ENCODE measurements around the gene ARHGAP45. TPM values are rescaled to one million over a fixed set of nuclear protein-coding genes. Genes with fewer than 3 reads are reported as not detected.
A peak's percentile ranks its signal among the peaks of the same experiment; 100 is the strongest.

Gene ARHGAP45
- polyA plus RNA-seq, 2 donors: 8.9 to 17.7 TPM

DNA sequence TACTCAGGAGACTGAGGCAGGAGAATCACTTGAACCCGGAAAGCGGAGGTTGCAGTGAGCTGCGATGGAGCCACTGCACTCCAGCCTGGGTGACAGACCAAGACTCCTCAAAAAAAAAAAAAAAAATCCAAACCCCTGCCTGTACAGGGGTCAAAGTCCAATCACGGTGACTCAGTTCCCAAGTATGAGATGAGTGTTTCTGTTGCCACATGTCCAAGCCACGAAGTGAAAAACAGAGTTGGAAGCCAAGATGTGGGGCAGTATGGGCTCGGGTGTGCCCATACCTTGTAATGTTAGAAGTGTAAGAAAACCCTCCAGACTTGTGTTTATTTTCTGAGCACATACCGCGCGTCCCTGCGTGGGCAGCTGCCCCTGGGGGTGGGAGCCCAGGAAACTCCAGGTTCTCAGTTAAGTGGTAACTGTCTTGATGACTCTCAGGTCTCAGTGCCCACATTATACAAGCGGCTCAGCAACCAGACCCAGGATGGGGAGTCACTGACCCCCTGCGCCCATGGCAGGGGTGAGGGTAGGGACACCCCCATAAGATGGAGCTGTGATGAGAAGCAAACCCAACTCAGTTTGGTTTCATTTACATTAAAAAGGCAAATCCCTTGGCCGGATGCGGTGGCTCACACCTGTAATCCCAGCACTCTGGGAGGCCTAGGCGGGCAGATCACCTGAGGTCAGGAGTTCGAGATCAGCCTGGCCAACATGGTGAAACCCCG lies 35.6 kb downstream of the ARHGAP45 start:
- Histone ChIP-seq H3K27ac (ENCODE audit: low read depth in 2 of 2, low read length in 1 of 2) (peak overlapping the region; percentile 93 to 99), H3K36me3 (ENCODE audit: control insufficient read depth in 2 of 2, insufficient read depth in 2 of 2, low read length in 1 of 2) (peaks cover 5 to 15% of the 10 kb centered on the region in 2 donors), H3K4me3 (ENCODE audit: low read depth in 1 of 2, low read length in 2 of 2) (no peak overlapping the region), H3K27me3 (ENCODE audit: control insufficient read depth in 1 of 2, insufficient read depth in 2 of 2, low read length in 2 of 2) (no peaks in the 10 kb centered on the region), H3K9me3 (ENCODE audit: control insufficient read depth in 2 of 2, insufficient read depth in 1 of 2, low read depth in 1 of 2, low read length in 1 of 2) (no peaks in the 10 kb centered on the region), H3K4me1 (ENCODE audit: control insufficient read depth in 2 of 2, insufficient read depth in 2 of 2, low read length in 1 of 2) (peaks cover 8 to 29% of the 10 kb centered on the region in 2 donors)
- WGBS, 2 donors: 30 to 42% methylated on average over 17 of the region's 17 CpGs

DNA sequence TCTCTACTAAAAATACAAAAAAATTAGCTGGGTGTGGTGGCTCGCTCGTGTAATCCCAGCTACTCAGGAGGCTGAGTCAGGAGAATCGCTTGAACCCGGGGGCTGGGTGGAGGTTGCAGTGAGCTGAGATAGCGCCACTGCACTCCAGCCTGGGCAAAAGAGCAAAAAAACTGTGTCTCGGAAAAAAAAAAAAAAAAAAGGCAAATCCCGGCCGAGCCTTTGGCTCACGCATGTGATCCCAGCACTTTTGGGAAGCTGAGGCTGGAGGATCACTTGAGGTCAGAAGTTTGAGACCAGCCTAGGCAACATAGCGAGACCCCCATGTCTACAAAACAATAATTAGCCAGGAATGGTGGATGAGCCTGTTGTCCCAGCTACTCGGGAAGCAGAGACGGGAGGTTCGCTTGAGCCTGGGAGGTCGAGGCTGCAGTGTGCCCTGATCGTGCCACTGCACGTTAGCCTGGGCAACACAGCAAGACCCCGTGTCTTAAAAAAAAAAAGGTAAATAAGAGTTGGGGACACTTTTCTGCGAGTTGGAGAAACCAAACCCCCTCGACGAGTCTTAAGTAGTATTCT lies 36.3 kb downstream of the ARHGAP45 start:
- Histone ChIP-seq H3K4me1 (ENCODE audit: control insufficient read depth in 2 of 2, insufficient read depth in 2 of 2, low read length in 1 of 2) (peaks cover 8 to 29% of the 10 kb centered on the region in 2 donors), H3K27ac (ENCODE audit: low read depth in 2 of 2, low read length in 1 of 2) (peak overlapping the region; percentile 93 to 99), H3K36me3 (ENCODE audit: control insufficient read depth in 2 of 2, insufficient read depth in 2 of 2, low read length in 1 of 2) (peaks cover 5 to 16% of the 10 kb centered on the region in 2 donors), H3K27me3 (ENCODE audit: control insufficient read depth in 1 of 2, insufficient read depth in 2 of 2, low read length in 2 of 2) (no peaks in the 10 kb centered on the region), H3K9me3 (ENCODE audit: control insufficient read depth in 2 of 2, insufficient read depth in 1 of 2, low read depth in 1 of 2, low read length in 1 of 2) (no peaks in the 10 kb centered on the region), H3K4me3 (ENCODE audit: low read depth in 1 of 2, low read length in 2 of 2) (no peak overlapping the region)
- 19 to 23% methylated on average over 20 of the region's 20 CpGs for WGBS, 2 donors

DNA sequence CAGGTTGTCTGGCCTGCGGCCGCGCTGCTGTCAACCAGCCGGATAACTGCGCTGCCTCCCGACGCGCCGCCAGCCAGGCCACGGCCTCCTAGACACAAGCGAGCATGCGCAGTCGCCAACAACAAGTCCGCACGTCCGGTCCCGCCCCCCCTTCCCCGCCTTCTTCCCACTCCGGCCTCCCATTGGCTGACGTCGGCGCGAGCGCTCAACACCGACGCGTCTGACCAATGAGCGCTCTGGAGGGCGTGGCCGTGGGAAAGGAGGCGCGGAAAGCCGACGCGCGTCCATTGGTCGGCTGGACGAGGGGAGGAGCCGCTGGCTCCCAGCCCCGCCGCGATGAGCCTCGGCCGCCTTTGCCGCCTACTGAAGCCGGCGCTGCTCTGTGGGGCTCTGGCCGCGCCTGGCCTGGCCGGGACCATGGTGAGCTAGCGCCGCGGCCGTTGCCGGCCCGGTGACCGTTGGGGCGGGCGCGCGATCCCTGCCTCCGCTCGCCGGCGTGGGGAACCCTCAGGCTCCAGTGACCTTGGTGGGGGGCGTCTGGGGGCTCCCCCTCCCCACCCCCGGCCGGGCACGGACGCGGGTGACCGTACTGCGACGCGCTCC lies 36.8 kb downstream of the ARHGAP45 start, which contains the start of gene GPX4:
Gene GPX4, plus strand, starts transcription at position 287 of the 603 bp plus-strand sequence. Its CDS starts 50 bp downstream, at position 337.
- 0 to 1% methylated on average over 45 to 75 of the region's 75 CpGs for WGBS, 2 donors
- Histone ChIP-seq H3K4me1 (ENCODE audit: control insufficient read depth in 2 of 2, insufficient read depth in 2 of 2, low read length in 1 of 2) (peaks cover 8 to 27% of the 10 kb centered on the region in 2 donors), H3K4me3 (ENCODE audit: low read depth in 1 of 2, low read length in 2 of 2) (peak within 1 kb of the TSS; percentile 60 to 61), H3K27ac (ENCODE audit: low read depth in 2 of 2, low read length in 1 of 2) (peak within 1 kb of the TSS; percentile 93 to 99), H3K36me3 (ENCODE audit: control insufficient read depth in 2 of 2, insufficient read depth in 2 of 2, low read length in 1 of 2) (peaks cover 5 to 21% of the 10 kb centered on the region in 2 donors), H3K27me3 (ENCODE audit: control insufficient read depth in 1 of 2, insufficient read depth in 2 of 2, low read length in 2 of 2) (no peaks in the 10 kb centered on the region), H3K9me3 (ENCODE audit: control insufficient read depth in 2 of 2, insufficient read depth in 1 of 2, low read depth in 1 of 2, low read length in 1 of 2) (no peaks in the 10 kb centered on the region)

DNA sequence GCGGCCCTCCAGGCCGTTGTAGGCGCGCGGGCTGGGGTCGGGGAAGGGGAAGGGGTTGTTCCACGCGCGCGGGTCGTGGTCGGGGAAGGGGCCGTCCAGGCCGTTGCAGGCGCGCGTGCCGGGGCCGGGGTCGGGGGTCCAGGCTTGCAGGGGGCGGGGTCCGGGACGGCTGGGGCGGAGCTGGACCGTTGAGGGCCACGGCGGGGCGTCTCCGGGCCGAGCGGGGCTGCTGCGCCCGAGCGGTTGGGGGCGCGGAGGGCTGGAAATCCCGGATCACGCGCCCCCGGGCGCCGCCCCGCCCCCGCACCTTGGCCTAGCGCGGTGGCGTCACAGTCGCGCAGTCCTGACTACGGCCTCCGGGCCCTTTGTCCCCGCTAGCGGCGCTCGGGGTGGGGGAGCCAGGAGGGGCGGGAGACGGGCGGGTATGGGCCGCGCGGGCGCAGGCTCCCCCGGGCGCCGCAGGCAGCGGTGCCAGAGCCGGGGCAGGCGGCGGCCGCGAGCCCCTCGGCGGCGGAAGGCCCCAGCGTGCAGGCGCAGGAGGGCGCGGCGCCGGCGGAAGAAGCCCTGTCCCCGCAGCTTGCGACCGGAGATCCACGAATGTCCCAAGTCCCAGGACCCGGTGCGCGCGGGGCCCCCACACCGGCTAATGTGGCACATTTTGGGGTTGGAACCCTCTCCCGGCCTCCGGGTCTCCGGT lies 37.5 kb downstream of the ARHGAP45 start:
- 0 to 1% methylated on average over 52 to 93 of the region's 93 CpGs for WGBS, 2 donors

DNA sequence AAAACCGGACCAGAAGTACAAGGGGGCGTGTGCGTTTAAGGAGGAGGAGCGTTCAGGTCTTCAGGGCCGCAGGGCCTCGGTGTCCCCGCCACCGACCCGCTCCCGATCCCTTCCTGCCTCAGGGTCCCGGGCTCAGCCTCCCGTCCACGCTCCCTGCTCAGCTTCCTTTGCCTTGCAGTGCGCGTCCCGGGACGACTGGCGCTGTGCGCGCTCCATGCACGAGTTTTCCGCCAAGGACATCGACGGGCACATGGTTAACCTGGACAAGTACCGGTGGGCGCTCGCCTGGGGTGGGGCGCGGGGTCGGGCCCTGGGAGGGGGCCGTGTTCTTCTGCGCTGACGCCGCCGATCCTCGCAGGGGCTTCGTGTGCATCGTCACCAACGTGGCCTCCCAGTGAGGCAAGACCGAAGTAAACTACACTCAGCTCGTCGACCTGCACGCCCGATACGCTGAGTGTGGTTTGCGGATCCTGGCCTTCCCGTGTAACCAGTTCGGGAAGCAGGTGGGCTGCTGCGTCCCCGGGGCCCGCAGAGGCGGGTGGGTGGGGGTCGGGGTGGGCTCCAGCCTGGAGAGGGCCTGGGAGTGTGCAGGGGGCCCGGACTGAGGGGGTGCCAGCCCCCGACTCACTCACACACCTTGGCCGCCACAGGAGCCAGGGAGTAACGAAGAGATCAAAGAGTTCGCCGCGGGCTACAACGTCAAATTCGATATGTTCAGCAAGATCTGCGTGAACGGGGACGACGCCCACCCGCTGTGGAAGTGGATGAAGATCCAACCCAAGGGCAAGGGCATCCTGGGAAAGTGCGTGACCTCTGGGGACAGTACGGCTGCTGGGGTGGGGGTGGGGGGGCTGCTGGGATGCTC lies 38.3 kb downstream of the ARHGAP45 start:
- Histone ChIP-seq H3K4me3 (ENCODE audit: low read depth in 1 of 2, low read length in 2 of 2) (peak overlapping the region; percentile 60 to 61), H3K27me3 (ENCODE audit: control insufficient read depth in 1 of 2, insufficient read depth in 2 of 2, low read length in 2 of 2) (no peaks in the 10 kb centered on the region), H3K36me3 (ENCODE audit: control insufficient read depth in 2 of 2, insufficient read depth in 2 of 2, low read length in 1 of 2) (peaks cover 5 to 34% of the 10 kb centered on the region in 2 donors), H3K4me1 (ENCODE audit: control insufficient read depth in 2 of 2, insufficient read depth in 2 of 2, low read length in 1 of 2) (peaks cover 6 to 23% of the 10 kb centered on the region in 2 donors), H3K9me3 (ENCODE audit: control insufficient read depth in 2 of 2, insufficient read depth in 1 of 2, low read depth in 1 of 2, low read length in 1 of 2) (no peaks in the 10 kb centered on the region), H3K27ac (ENCODE audit: low read depth in 2 of 2, low read length in 1 of 2) (peak overlapping the region; percentile 93 to 98)
- WGBS, 2 donors: 18 to 25% methylated on average over 62 to 69 of the region's 69 CpGs

More for the DNA sequence above, 37.5 kb downstream of the ARHGAP45 start:
- Histone ChIP-seq H3K27ac (ENCODE audit: low read depth in 2 of 2, low read length in 1 of 2) (peak overlapping the region; percentile 93 to 98), H3K4me3 (ENCODE audit: low read depth in 1 of 2, low read length in 2 of 2) (peak overlapping the region; percentile 60 to 61), H3K4me1 (ENCODE audit: control insufficient read depth in 2 of 2, insufficient read depth in 2 of 2, low read length in 1 of 2) (peaks cover 6 to 22% of the 10 kb centered on the region in 2 donors), H3K27me3 (ENCODE audit: control insufficient read depth in 1 of 2, insufficient read depth in 2 of 2, low read length in 2 of 2) (no peaks in the 10 kb centered on the region), H3K36me3 (ENCODE audit: control insufficient read depth in 2 of 2, insufficient read depth in 2 of 2, low read length in 1 of 2) (peaks cover 5 to 27% of the 10 kb centered on the region in 2 donors), H3K9me3 (ENCODE audit: control insufficient read depth in 2 of 2, insufficient read depth in 1 of 2, low read depth in 1 of 2, low read length in 1 of 2) (no peaks in the 10 kb centered on the region)

DNA sequence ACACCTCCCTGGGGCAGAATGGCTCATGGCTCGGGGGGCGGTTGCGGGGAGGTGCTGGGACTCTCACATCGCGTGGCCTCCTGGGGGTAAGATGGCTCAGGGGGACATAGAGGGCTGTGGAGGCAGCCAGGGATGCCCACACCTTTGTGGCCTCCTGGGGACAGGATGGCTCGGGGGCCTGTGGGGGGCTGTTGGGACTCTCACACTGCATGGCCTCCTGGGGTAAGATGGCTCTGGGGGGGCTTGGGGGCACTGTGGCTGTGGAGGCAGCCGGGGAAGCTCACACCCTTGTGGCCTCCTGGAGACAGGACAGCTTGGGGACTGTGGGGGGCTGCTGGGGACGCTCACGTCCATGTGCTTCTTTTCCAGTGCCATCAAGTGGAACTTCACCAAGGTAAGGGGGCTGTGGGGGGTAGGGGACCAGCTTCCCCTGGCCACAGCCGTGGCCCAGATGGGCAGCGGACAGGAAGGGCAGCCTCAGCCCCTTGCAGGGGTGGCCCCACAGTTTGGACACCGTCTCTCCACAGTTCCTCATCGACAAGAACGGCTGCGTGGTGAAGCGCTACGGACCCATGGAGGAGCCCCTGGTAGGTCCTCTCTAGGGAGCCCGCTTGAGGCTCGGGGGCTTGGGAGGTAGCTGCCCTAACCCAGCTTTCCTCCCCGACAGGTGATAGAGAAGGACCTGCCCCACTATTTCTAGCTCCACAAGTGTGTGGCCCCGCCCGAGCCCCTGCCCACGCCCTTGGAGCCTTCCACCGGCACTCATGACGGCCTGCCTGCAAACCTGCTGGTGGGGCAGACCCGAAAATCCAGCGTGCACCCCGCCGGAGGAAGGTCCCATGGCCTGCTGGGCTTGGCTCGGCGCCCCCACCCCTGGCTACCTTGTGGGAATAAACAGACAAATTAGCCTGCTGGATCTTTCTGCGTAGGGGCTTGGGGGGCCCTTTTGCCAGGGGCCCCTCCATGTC lies 39.2 kb downstream of the ARHGAP45 start:
- no peak overlapping the region for H3K4me3 ChIP-seq (ENCODE audit: low read depth in 1 of 2, low read length in 2 of 2)
- no peaks in the 10 kb centered on the region for H3K9me3 ChIP-seq (ENCODE audit: control insufficient read depth in 2 of 2, insufficient read depth in 1 of 2, low read depth in 1 of 2, low read length in 1 of 2)
- peaks cover 7 to 43% of the 10 kb centered on the region in 2 donors for H3K36me3 ChIP-seq (ENCODE audit: control insufficient read depth in 2 of 2, insufficient read depth in 2 of 2, low read length in 1 of 2)
- WGBS, 2 donors: 68 to 75% methylated on average over 29 to 32 of the region's 32 CpGs
- peaks cover 6 to 24% of the 10 kb centered on the region in 2 donors for H3K4me1 ChIP-seq (ENCODE audit: control insufficient read depth in 2 of 2, insufficient read depth in 2 of 2, low read length in 1 of 2)
- peak overlapping the region; percentile 93 to 98 for H3K27ac ChIP-seq (ENCODE audit: low read depth in 2 of 2, low read length in 1 of 2)
- no peaks in the 10 kb centered on the region for H3K27me3 ChIP-seq (ENCODE audit: control insufficient read depth in 1 of 2, insufficient read depth in 2 of 2, low read length in 2 of 2)

DNA sequence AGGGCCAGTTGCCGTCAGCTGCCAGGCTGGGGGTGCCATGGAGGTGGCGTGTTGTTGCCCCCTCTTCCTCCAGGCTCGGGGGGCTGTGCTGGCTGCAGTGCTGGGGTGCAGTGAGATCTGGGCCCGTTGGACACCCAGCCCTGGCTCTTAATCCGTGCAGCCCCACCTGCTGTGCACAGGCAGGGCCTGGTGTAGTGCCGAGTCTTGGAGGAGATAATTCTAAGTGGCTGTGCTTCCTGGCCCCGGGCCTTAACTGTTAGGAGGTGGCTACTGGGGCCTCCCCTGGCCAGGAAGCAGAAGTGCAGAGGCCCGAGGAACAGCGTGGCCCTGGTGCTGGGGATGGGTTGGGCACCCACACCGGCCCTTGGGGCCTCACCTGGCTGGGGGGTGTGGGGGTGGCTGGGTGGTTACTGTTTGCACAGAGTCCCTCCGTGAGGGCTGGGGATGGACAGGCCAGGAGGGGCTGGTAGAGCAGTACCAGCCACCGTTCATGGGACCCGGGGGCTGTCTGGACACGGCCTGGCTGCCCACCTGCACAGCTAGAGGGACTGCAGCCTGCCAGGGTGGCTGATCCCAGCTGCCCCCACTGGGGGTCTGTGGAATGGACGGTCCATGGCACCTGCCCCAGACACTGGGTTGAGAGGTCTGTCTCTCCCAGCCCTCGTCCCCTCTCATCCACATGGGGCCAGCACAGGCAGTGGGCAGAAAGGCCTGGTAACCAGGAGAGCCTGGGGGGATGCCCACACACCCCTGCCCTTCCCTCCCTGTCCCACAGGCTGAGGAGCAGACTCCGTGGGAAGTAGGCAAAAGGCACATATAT lies 40.1 kb downstream of the ARHGAP45 start:
- peaks cover 10 to 46% of the 10 kb centered on the region in 2 donors for H3K36me3 ChIP-seq (ENCODE audit: control insufficient read depth in 2 of 2, insufficient read depth in 2 of 2, low read length in 1 of 2)
- no peaks in the 10 kb centered on the region for H3K9me3 ChIP-seq (ENCODE audit: control insufficient read depth in 2 of 2, insufficient read depth in 1 of 2, low read depth in 1 of 2, low read length in 1 of 2)
- peak overlapping the region; percentile 56 to 63 for H3K27ac ChIP-seq (ENCODE audit: low read depth in 2 of 2, low read length in 1 of 2)
- 41 to 52% methylated on average over 17 of the region's 17 CpGs for WGBS, 2 donors
- peaks cover 6 to 27% of the 10 kb centered on the region in 2 donors for H3K4me1 ChIP-seq (ENCODE audit: control insufficient read depth in 2 of 2, insufficient read depth in 2 of 2, low read length in 1 of 2)
- no peaks in the 10 kb centered on the region for H3K27me3 ChIP-seq (ENCODE audit: control insufficient read depth in 1 of 2, insufficient read depth in 2 of 2, low read length in 2 of 2)
- H3K4me3 ChIP-seq (ENCODE audit: low read depth in 1 of 2, low read length in 2 of 2): no peak overlapping the region

Data from esophagus (tissue), 2 donors.